OCI-LY1 (cell line): ENCODE results near the gene TBC1D8.

ENCODE experiments used
- CTCF ChIP-seq: fragments of 200-600 bp; sonication (generic), shearing (Covaris generic); IDR thresholded peaks from 2 replicates; pipeline ENCODE4 v1.5.1; 2017; ENCODE audit warnings: mild to moderate bottlenecking, antibody characterized with exemption, low read length, moderate library complexity, mixed read lengths
- EZH2 ChIP-seq: fragments of 200-600 bp; sonication (generic), shearing (Covaris generic); IDR thresholded peaks from 2 replicates; pipeline ENCODE4 v1.8.0; 2017; ENCODE audit warnings: borderline replicate concordance, mixed run types, mild to moderate bottlenecking, antibody characterized with exemption, low read length, moderate library complexity, mixed read lengths

DNA sequence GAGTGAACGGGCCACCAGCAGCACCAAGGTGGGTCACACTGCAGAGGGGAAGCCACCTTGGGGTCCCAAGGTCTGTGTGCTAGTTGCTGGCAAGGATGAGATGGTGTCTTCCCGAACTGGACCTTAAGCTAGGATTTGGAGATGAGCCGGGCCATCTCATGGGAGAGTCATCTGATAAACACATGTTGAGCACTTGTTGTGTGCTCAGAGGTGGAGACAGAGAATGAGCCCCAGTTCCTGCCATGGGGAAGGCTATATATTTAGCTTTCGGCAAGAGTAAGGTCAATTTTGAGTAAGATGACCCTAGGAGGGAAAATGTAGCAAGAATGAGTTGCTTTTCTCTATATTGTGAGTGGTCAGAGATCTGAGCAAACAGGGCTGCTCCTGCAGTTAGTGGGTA lies 190.5 kb downstream of the TBC1D8 start:
- TF ChIP-seq CTCF = no peak
- TF ChIP-seq EZH2 = no peak
